Hepatocyte (in vitro differentiated cells): ENCODE data around the gene RNASE3. TPM values are rescaled to one million over a fixed set of nuclear protein-coding genes. Genes with fewer than 3 reads are reported as not detected.
"Not testable (repeated sequence)": the region's sequence is repeated elsewhere in the genome, so short reads cannot be mapped to it uniquely, and the experiment has no call there.

Experiments
- DNase-seq: peaks from one replicate; pipeline ENCODE4 v3.0.0-alpha.2; 2016; ENCODE audit warnings: low spot score
- H2AFZ ChIP-seq: fragments of 200-600 bp; sonication (generic); 2 replicates; pipeline ENCODE4 v1.6.0; 2016; ENCODE audit warnings: antibody characterized with exemption, mild to moderate bottlenecking
- H3K27ac ChIP-seq: fragments of 200-600 bp; sonication (generic); 2 replicates; pipeline ENCODE4 v1.5.1; 2016; ENCODE audit warnings: mild to moderate bottlenecking
- H3K27me3 ChIP-seq: fragments of 200-600 bp; sonication (generic); 2 replicates; pipeline ENCODE4 v1.6.1; 2016
- H3K36me3 ChIP-seq: fragments of 200-600 bp; sonication (generic); replicated peaks from 2 replicates; pipeline ENCODE4 v1.5.1; 2016; ENCODE audit warnings: low read depth; ENCODE audit not compliant: insufficient read depth
- H3K4me1 ChIP-seq: fragments of 200-600 bp; sonication (generic); 2 replicates; pipeline ENCODE4 v1.5.1; 2016; ENCODE audit warnings: mild to moderate bottlenecking, moderate library complexity; ENCODE audit not compliant: insufficient read depth
- H3K4me2 ChIP-seq: fragments of 200-600 bp; sonication (generic); 2 replicates; pipeline ENCODE4 v1.6.0; 2016
- H3K4me3 ChIP-seq: fragments of 200-600 bp; sonication (generic); 2 replicates; pipeline ENCODE4 v1.5.1; 2016; ENCODE audit warnings: mild to moderate bottlenecking
- H3K79me2 ChIP-seq: fragments of 200-600 bp; sonication (generic); 2 replicates; pipeline ENCODE4 v1.6.0; 2017; ENCODE audit warnings: mild to moderate bottlenecking
- H3K9me2 ChIP-seq: fragments of 200-600 bp; sonication (generic); replicated peaks from 2 replicates; pipeline ENCODE4 v1.6.0; 2017; ENCODE audit warnings: mild to moderate bottlenecking; ENCODE audit not compliant: insufficient read depth
- H3K9me3 ChIP-seq: fragments of 200-600 bp; sonication (generic); 2 replicates; pipeline ENCODE4 v1.5.1; 2016; ENCODE audit warnings: low read depth, mild to moderate bottlenecking
- H4K20me1 ChIP-seq: fragments of 200-600 bp; sonication (generic); 2 replicates; pipeline ENCODE4 v1.6.0; 2016; ENCODE audit warnings: mild to moderate bottlenecking; ENCODE audit not compliant: insufficient read depth, poor library complexity, severe bottlenecking
- EZH2 ChIP-seq: fragments of 200-600 bp; sonication (generic); IDR thresholded peaks from 2 replicates; pipeline ENCODE4 v1.6.1; 2016; ENCODE audit warnings: antibody characterized with exemption, mild to moderate bottlenecking, borderline replicate concordance
- EZH2phosphoT487 ChIP-seq: fragments of 200-600 bp; sonication (generic); IDR thresholded peaks from one replicate; pipeline ENCODE4 v1.6.1; 2018; ENCODE audit warnings: antibody characterized with exemption, mild to moderate bottlenecking, low read depth, moderate library complexity; ENCODE audit not compliant: unreplicated experiment, severe bottlenecking
- WGBS: methylation state at CpG from one replicate; pipeline ENCODE4 v1.1.6; 2016; ENCODE audit warnings: low lambda C conversion rate; ENCODE audit errors: missing lambda C conversion rate; 5-methylcytosine and 5-hydroxymethylcytosine counted together
- polyA plus RNA-seq: library from polyadenylated mRNA; unstranded; fragments of >200 nt; fragmentation: Nextera tagmentation; extraction: Ambion mirVana; gene quantifications from 2 replicates; pipeline ENCODE4 v1.2.1, GENCODE V29; 2016
- total RNA-seq: library from RNA; depleted of rRNA; stranded (reverse); fragments of >200 nt; gene quantifications from 2 replicates; pipeline ENCODE4 v1.2.3, GENCODE V29; 2014
- TF ChIP-seq, protein P1 (sequence below): fragments of 200-600 bp; sonication (generic); IDR thresholded peaks from 2 replicates; pipeline ENCODE4 v1.5.1; 2016; ENCODE audit warnings: antibody characterized with exemption, mild to moderate bottlenecking; ENCODE audit not compliant: poor library complexity

Gene RNASE3
- total and polyA plus RNA-seq, 2 experiments from 2014 or later = 0.50 TPM; not detected in 1

DNA sequence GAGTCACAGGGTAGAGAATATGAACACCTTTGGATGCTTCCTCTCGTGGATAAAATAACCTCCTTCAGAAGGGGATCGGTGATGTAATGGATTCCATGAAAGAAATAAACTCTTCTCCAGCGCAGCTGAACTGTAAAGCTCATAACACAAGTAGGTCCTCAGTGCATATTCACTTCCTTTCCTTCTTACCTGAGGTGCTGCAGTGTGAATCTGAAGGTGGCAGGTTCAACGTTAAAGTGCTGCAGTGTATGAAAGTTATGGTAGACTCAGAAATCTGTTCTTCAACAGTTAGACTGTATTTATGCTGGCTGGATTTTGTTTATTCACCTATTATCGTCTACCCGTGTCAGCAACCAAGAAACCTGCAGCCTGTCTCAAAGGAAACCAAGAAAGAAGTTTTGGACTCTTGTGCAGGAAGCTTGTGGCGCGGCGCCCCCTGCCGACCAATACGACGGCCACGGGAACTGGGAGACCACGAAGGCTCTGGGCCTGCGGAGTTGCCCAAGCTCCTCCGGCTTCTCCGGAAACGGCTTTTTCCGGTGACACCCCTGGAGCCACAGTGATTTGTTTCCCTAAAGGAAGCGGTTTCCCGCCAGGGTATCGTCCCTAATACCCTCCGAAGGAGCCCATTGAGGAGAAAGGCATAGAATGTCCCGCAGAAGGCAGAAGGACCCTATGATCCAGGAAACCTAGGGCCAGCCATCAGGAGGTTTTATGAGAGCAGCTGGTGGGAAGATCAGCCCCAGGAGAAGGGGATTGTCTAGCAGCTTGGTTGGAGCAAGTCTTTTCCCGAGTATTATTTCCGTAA is 17.6 kb upstream of the RNASE3 start:
- H3K27ac ChIP-seq = no peak overlapping the region
- H3K4me3 ChIP-seq = no peak overlapping the region
- peak overlapping the region; percentile 50 for H3K4me2 ChIP-seq
- no peaks in the 10 kb centered on the region for H3K79me2 ChIP-seq
- no peaks in the 10 kb centered on the region for H4K20me1 ChIP-seq
- 26% methylated on average over 26 of the region's 26 CpGs for WGBS
- no peaks in the 10 kb centered on the region for H3K4me1 ChIP-seq
- peak overlapping the region; percentile 85 for H2AFZ ChIP-seq
- no peaks in the 10 kb centered on the region for H3K27me3 ChIP-seq
- H3K9me3 ChIP-seq = no peaks in the 10 kb centered on the region
- H3K36me3 ChIP-seq = no peaks in the 10 kb centered on the region
- H3K9me2 ChIP-seq = no peaks in the 10 kb centered on the region
- DNase-seq = peak; percentile 85
- TF ChIP-seq EZH2 = no peak
- TF ChIP-seq, protein P1, sequence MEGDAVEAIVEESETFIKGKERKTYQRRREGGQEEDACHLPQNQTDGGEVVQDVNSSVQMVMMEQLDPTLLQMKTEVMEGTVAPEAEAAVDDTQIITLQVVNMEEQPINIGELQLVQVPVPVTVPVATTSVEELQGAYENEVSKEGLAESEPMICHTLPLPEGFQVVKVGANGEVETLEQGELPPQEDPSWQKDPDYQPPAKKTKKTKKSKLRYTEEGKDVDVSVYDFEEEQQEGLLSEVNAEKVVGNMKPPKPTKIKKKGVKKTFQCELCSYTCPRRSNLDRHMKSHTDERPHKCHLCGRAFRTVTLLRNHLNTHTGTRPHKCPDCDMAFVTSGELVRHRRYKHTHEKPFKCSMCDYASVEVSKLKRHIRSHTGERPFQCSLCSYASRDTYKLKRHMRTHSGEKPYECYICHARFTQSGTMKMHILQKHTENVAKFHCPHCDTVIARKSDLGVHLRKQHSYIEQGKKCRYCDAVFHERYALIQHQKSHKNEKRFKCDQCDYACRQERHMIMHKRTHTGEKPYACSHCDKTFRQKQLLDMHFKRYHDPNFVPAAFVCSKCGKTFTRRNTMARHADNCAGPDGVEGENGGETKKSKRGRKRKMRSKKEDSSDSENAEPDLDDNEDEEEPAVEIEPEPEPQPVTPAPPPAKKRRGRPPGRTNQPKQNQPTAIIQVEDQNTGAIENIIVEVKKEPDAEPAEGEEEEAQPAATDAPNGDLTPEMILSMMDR = peak; percentile 83

DNA sequence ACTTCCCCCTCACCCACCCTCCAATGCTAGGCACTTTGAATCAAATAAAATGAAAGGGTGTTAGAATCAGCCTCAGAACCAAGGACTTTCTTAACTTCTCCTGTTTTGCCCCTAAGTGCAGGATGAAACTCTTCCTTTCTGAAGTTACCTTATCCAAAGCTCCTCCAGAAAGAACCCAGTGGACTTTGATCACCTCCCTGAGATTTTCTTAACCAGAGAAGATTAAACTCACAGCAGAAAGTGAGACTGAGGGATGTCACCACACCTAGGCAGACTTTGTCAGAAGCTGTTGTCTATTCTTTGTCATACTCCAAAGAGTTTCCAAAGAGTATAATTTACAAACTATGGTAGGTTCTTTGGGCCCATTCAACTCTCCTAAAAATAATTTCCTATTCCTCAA is 14.2 kb upstream of the RNASE3 start:
- H3K9me2 ChIP-seq = no peaks in the 10 kb centered on the region
- H3K4me3 ChIP-seq = no peak overlapping the region
- H3K27me3 ChIP-seq = no peaks in the 10 kb centered on the region
- H4K20me1 ChIP-seq = no peaks in the 10 kb centered on the region
- no peaks in the 10 kb centered on the region for H3K36me3 ChIP-seq
- no peak overlapping the region for H3K4me2 ChIP-seq
- H3K9me3 ChIP-seq = no peaks in the 10 kb centered on the region
- TF ChIP-seq, protein P1 = no peak
- TF ChIP-seq EZH2 (no peak), EZH2phosphoT487 (no peak)
- H2AFZ ChIP-seq = no peak overlapping the region
- H3K79me2 ChIP-seq = no peaks in the 10 kb centered on the region
- no peaks in the 10 kb centered on the region for H3K4me1 ChIP-seq
- DNase-seq = peak; percentile 23
- H3K27ac ChIP-seq = no peak overlapping the region

DNA sequence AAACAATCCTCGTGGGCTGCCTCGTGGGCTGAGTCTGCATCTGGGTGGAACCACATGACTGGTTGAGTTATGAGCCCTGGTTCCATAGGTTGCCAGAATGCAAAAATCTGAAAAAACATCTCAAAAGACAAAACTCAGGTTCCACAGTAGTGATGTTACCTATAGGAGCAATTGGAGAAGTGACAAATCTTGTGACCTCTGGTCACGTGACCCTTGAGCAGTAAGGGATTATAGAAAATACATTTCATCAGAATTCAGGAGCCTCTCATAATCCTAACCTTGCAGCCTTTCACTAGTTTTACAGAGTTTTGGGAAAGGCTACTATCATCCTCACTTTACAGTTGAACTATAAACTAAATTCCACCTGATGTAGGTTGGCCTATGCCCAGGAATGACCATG is 12.5 kb upstream of the RNASE3 start:
- TF ChIP-seq, protein P1 = no peak
- TF ChIP-seq EZH2phosphoT487 (no peak), EZH2 (no peak)
- Histone ChIP-seq H3K79me2 (no peaks in the 10 kb centered on the region), H3K9me3 (no peaks in the 10 kb centered on the region), H3K27ac (no peak overlapping the region), H3K27me3 (no peaks in the 10 kb centered on the region), H3K4me1 (no peaks in the 10 kb centered on the region), H3K9me2 (no peaks in the 10 kb centered on the region), H4K20me1 (no peaks in the 10 kb centered on the region), H2AFZ (no peak overlapping the region), H3K36me3 (no peaks in the 10 kb centered on the region), H3K4me2 (no peak overlapping the region), H3K4me3 (no peak overlapping the region)
- WGBS = 89% methylated on average over 3 of the region's 3 CpGs
- DNase-seq = no peak

DNA sequence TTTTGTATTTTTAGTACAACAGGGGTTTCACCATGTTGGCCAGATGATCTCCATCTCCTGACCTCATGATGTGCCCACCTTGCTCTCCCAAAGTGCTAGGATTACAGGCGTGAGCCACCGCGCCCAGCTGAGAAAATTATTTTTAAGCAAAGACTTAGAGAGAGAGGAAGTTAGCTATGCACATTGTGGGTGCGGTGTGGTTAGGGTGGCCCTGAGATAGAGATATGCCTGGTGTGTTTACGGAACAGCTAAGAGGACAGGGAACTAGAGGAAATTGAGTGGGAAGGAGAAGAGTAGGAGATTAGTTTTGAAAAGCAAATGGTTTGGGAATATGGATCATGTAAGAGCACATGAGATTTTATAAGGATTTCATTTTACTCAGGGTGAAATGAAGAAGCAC is 10.0 kb upstream of the RNASE3 start:
- not testable (repeated sequence) for H3K27ac ChIP-seq, H4K20me1 ChIP-seq, DNase-seq, H3K36me3 ChIP-seq, H3K4me2 ChIP-seq, H3K4me1 ChIP-seq, H3K9me3 ChIP-seq, H3K27me3 ChIP-seq, H3K4me3 ChIP-seq, H3K79me2 ChIP-seq, H2AFZ ChIP-seq, H3K9me2 ChIP-seq
- 87% methylated on average over 5 of the region's 5 CpGs for WGBS

DNA sequence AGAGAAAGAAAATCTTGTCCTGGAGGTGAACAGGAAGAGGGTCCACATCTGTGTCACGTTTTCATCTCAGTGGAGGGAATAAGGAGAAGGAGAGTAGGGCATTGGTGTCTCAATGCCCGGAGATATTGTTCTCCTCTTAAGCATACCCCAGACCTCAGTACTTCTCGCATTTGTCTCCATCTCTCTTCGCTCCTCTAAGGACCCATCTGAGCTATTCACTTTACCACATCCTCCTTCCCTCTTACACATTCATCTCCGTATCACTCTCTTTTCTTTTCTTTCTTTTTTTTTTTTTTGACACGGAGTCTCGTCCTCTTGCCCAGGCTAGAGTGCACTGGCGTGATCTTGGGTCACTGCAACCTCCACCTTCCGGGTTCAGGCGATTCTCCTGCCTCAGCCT is 8.4 kb upstream of the RNASE3 start:
- WGBS = no CpG with 5 or more reads among the region's 10 CpGs
- not testable (repeated sequence) for H3K27ac ChIP-seq, H3K9me3 ChIP-seq, H2AFZ ChIP-seq, H3K4me1 ChIP-seq, H3K79me2 ChIP-seq, H4K20me1 ChIP-seq, H3K36me3 ChIP-seq, H3K9me2 ChIP-seq, H3K27me3 ChIP-seq, DNase-seq, H3K4me2 ChIP-seq, H3K4me3 ChIP-seq

DNA sequence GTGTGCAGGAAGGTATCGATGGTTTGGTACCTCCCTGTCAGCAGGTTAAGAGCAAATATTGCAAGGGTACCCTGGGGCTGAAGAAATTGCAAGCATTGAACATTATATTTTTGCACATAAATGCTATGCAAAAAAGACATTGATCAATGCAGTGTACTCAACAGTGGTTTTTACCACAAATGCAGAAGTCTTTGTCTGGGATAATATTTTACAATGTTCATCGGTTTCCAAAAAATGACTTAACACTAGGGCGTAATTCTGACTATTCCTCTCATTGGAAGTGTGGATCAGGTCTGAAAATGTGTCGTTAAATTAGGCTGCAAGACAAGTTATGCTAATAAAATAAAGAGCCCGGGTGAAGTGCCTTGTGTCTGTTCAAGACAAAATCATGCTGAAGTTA is 2.8 kb upstream of the RNASE3 start:
- H3K4me1 ChIP-seq, H3K36me3 ChIP-seq, H3K9me2 ChIP-seq, H4K20me1 ChIP-seq, H3K27me3 ChIP-seq, H2AFZ ChIP-seq, H3K9me3 ChIP-seq, DNase-seq, H3K79me2 ChIP-seq, H3K4me2 ChIP-seq, H3K4me3 ChIP-seq: not testable (repeated sequence)
- H3K27ac ChIP-seq = peak overlapping the region; percentile 55
- WGBS = 90% methylated on average over 5 of the region's 5 CpGs
